ENCODE data around the gene ZNF160. TPM values are rescaled to one million over a fixed set of nuclear protein-coding genes. Genes with fewer than 3 reads are reported as not detected.

Gene ZNF160
- polyA plus RNA-seq, 2 of the 4 experiments (the other 2 are of a cell fraction), result 8.8 to 16.6 TPM

GRCh38 chr19:53079313-53079924, 23.8 kb downstream of the ZNF160 start:
- 72% methylated on average over 8 of the region's 8 CpGs for WGBS (ENCODE audit: missing lambda C conversion rate)
- Histone ChIP-seq H3K9me3 (peaks cover 95% of the 10 kb centered on the region), H3K4me1 (no peaks in the 10 kb centered on the region), H3K4me2 (no peak overlapping the region), H3K4me3 (no peak overlapping the region), H3K27ac (no peak overlapping the region)
- ATAC-seq (no peak), DNase-seq (ENCODE audit: low read depth in 1 of 2, low spot score in 1 of 2) (no peak), FAIRE-seq (no peak)
- CTCF ChIA-PET, result no interaction called here
- POLR2A ChIA-PET, result no interaction called here
- TF ChIP-seq GATA3 (IDR thresholded peaks at IDR 0.05; ENCODE audit: borderline replicate concordance) (no peak), ELK1 (IDR thresholded peaks at IDR 0.05; ENCODE audit: low read depth, low read length) (no peak), EHMT2 (IDR thresholded peaks at IDR 0.05; ENCODE audit: low read depth) (no peak), JUN (IDR thresholded peaks at IDR 0.05) (no peak), RNF2 (IDR thresholded peaks at IDR 0.05; ENCODE audit: borderline replicate concordance, low read depth) (no peak), CHD2 (IDR thresholded peaks at IDR 0.05; ENCODE audit: low read length, partially characterized antibody) (no peak), ZSCAN20 (CRISPR knock-in tag; IDR thresholded peaks at IDR 0.05) (no peak), POLR2AphosphoS2 (conservative IDR thresholded peaks at IDR 0.05; ENCODE audit: low read length) (no peak), EHF (CRISPR knock-in tag; IDR thresholded peaks at IDR 0.05) (no peak), SMC3 (IDR thresholded peaks at IDR 0.05) (no peak), HOXA7 (CRISPR knock-in tag; IDR thresholded peaks at IDR 0.05) (no peak), CHD4 (IDR thresholded peaks at IDR 0.05; ENCODE audit: borderline replicate concordance) (no peak), HOXB13 (CRISPR knock-in tag; IDR thresholded peaks at IDR 0.05; ENCODE audit: low read depth) (no peak), FOSB (CRISPR knock-in tag; IDR thresholded peaks at IDR 0.05) (no peak), RCOR1 (IDR thresholded peaks at IDR 0.05; ENCODE audit: low read depth, low read length) (no peak), TFCP2L1 (CRISPR knock-in tag; IDR thresholded peaks at IDR 0.05) (no peak), EP300 (IDR thresholded peaks at IDR 0.05) (no peak), KDM1A (IDR thresholded peaks at IDR 0.05; ENCODE audit: low read depth) (no peak), USF2 (IDR thresholded peaks at IDR 0.05) (no peak)

DNA sequence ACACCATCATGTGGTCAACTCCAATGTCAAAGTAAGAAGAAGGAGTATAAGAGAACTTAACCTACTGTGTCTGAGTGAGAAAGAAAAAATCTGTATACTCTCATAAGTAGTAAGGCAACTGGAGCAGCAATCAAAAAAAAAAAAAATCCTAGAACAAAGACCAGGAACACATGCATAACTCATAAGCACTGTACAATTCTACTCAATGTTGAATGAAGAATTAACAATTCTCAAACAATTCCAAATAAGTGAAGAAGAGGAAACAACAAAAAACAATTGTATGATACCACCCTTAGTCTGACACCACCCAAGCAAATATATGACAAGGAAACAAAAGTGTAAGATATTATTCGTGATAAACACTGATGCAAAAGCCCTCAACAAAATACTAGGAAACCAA, 24.6 kb downstream of the ZNF160 start:
- FAIRE-seq (no peak), DNase-seq (ENCODE audit: low read depth in 1 of 2, low spot score in 1 of 2) (no peak), ATAC-seq (no peak)
- no peak overlapping the region for H3K27ac ChIP-seq
- peaks cover 97% of the 10 kb centered on the region for H3K9me3 ChIP-seq
- H3K4me1 ChIP-seq, result no peaks in the 10 kb centered on the region
- WGBS (ENCODE audit: missing lambda C conversion rate), result 91% methylated on average over 1 of the region's 1 CpG
- ChIA-PET CTCF (no interaction called here), POLR2A (no interaction called here)
- TF ChIP-seq FOXS1 (CRISPR knock-in tag; IDR thresholded peaks at IDR 0.05), result no peak
- no peak for TF ChIP-seq MYC (IDR thresholded peaks at IDR 0.05; ENCODE audit: borderline replicate concordance, low read length)
- TF ChIP-seq, protein P1, sequence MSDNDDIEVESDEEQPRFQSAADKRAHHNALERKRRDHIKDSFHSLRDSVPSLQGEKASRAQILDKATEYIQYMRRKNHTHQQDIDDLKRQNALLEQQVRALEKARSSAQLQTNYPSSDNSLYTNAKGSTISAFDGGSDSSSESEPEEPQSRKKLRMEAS (IDR thresholded peaks at IDR 0.05), result no peak
- no peak for TF ChIP-seq HOXA7 (CRISPR knock-in tag; IDR thresholded peaks at IDR 0.05)
- TF ChIP-seq, protein P2, sequence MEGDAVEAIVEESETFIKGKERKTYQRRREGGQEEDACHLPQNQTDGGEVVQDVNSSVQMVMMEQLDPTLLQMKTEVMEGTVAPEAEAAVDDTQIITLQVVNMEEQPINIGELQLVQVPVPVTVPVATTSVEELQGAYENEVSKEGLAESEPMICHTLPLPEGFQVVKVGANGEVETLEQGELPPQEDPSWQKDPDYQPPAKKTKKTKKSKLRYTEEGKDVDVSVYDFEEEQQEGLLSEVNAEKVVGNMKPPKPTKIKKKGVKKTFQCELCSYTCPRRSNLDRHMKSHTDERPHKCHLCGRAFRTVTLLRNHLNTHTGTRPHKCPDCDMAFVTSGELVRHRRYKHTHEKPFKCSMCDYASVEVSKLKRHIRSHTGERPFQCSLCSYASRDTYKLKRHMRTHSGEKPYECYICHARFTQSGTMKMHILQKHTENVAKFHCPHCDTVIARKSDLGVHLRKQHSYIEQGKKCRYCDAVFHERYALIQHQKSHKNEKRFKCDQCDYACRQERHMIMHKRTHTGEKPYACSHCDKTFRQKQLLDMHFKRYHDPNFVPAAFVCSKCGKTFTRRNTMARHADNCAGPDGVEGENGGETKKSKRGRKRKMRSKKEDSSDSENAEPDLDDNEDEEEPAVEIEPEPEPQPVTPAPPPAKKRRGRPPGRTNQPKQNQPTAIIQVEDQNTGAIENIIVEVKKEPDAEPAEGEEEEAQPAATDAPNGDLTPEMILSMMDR (IDR thresholded peaks at IDR 0.05), result no peak
- TF ChIP-seq JUNB (IDR thresholded peaks at IDR 0.05), result no peak
- no peak for TF ChIP-seq FOSB (CRISPR knock-in tag; IDR thresholded peaks at IDR 0.05)
- TF ChIP-seq TFCP2L1 (CRISPR knock-in tag; IDR thresholded peaks at IDR 0.05), result no peak
- TF ChIP-seq CBX8 (IDR thresholded peaks at IDR 0.05), result no peak
- TF ChIP-seq, protein P3, sequence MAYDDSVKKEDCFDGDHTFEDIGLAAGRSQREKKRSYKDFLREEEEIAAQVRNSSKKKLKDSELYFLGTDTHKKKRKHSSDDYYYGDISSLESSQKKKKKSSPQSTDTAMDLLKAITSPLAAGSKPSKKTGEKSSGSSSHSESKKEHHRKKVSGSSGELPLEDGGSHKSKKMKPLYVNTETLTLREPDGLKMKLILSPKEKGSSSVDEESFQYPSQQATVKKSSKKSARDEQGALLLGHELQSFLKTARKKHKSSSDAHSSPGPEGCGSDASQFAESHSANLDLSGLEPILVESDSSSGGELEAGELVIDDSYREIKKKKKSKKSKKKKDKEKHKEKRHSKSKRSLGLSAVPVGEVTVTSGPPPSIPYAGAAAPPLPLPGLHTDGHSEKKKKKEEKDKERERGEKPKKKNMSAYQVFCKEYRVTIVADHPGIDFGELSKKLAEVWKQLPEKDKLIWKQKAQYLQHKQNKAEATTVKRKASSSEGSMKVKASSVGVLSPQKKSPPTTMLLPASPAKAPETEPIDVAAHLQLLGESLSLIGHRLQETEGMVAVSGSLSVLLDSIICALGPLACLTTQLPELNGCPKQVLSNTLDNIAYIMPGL (CRISPR knock-in tag; IDR thresholded peaks at IDR 0.05; ENCODE audit: borderline replicate concordance), result no peak
- TF ChIP-seq ELK1 (IDR thresholded peaks at IDR 0.05; ENCODE audit: low read depth, low read length), result no peak
- no peak for TF ChIP-seq POLR2A (IDR thresholded peaks at IDR 0.05; ENCODE audit: low read length)
- TF ChIP-seq PBX3 (IDR thresholded peaks at IDR 0.05), result no peak
- no peak for TF ChIP-seq MAFK (IDR thresholded peaks at IDR 0.05; ENCODE audit: partially characterized antibody)
- TF ChIP-seq TP53 (CRISPR knock-in tag; IDR thresholded peaks at IDR 0.05), result no peak
- no peak overlapping the region for H3K4me3 ChIP-seq
- H3K4me2 ChIP-seq, result no peak overlapping the region
